ENCODE measurements around the gene EXOSC1. TPM values are rescaled to one million over a fixed set of nuclear protein-coding genes. Genes with fewer than 3 reads are reported as not detected.

The EXOSC1 gene
- polyA plus RNA-seq, 1 donor from 2014 or later, result 33.5 TPM

DNA sequence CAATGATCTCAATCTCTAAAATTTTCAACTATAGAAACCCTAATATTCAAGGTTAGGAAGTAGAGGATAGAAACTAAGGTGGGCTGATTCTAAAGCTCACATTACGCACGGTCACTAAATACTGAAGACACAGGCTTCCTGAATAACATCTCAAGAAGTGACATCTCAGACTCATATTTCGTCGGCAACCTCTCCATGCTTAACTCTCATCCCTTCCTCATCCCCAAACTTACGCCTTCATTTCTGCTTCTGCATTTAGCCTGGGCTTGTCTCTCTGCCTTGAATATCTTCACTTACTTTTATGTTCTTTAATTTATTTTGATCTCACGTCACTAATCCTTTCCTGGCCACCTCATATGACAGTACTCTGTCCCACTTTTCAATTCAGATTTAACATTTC is 10.6 kb downstream of the EXOSC1 start:
- TF ChIP-seq POLR2AphosphoS5 (IDR thresholded peaks at IDR 0.05) (no peak), EZH2 (IDR thresholded peaks at IDR 0.05; ENCODE audit: borderline replicate concordance, insufficient read depth, low read length, poor library complexity, severe bottlenecking) (no peak), MXI1 (conservative IDR thresholded peaks at IDR 0.05; ENCODE audit: poor library complexity, severe bottlenecking) (no peak), SMC3 (conservative IDR thresholded peaks at IDR 0.05; ENCODE audit: poor library complexity) (no peak), RAD21 (conservative IDR thresholded peaks at IDR 0.05) (no peak), EP300 (conservative IDR thresholded peaks at IDR 0.05; ENCODE audit: poor library complexity, severe bottlenecking) (no peak), TAF1 (IDR thresholded peaks at IDR 0.05; ENCODE audit: low read depth) (no peak)
- TF ChIP-seq, protein P1, sequence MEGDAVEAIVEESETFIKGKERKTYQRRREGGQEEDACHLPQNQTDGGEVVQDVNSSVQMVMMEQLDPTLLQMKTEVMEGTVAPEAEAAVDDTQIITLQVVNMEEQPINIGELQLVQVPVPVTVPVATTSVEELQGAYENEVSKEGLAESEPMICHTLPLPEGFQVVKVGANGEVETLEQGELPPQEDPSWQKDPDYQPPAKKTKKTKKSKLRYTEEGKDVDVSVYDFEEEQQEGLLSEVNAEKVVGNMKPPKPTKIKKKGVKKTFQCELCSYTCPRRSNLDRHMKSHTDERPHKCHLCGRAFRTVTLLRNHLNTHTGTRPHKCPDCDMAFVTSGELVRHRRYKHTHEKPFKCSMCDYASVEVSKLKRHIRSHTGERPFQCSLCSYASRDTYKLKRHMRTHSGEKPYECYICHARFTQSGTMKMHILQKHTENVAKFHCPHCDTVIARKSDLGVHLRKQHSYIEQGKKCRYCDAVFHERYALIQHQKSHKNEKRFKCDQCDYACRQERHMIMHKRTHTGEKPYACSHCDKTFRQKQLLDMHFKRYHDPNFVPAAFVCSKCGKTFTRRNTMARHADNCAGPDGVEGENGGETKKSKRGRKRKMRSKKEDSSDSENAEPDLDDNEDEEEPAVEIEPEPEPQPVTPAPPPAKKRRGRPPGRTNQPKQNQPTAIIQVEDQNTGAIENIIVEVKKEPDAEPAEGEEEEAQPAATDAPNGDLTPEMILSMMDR (IDR thresholded peaks at IDR 0.05; ENCODE audit: poor library complexity, severe bottlenecking), result no peak
- TF ChIP-seq, protein P2, sequence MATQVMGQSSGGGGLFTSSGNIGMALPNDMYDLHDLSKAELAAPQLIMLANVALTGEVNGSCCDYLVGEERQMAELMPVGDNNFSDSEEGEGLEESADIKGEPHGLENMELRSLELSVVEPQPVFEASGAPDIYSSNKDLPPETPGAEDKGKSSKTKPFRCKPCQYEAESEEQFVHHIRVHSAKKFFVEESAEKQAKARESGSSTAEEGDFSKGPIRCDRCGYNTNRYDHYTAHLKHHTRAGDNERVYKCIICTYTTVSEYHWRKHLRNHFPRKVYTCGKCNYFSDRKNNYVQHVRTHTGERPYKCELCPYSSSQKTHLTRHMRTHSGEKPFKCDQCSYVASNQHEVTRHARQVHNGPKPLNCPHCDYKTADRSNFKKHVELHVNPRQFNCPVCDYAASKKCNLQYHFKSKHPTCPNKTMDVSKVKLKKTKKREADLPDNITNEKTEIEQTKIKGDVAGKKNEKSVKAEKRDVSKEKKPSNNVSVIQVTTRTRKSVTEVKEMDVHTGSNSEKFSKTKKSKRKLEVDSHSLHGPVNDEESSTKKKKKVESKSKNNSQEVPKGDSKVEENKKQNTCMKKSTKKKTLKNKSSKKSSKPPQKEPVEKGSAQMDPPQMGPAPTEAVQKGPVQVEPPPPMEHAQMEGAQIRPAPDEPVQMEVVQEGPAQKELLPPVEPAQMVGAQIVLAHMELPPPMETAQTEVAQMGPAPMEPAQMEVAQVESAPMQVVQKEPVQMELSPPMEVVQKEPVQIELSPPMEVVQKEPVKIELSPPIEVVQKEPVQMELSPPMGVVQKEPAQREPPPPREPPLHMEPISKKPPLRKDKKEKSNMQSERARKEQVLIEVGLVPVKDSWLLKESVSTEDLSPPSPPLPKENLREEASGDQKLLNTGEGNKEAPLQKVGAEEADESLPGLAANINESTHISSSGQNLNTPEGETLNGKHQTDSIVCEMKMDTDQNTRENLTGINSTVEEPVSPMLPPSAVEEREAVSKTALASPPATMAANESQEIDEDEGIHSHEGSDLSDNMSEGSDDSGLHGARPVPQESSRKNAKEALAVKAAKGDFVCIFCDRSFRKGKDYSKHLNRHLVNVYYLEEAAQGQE (IDR thresholded peaks at IDR 0.05; ENCODE audit: borderline replicate concordance), result no peak
- no peaks in the 10 kb centered on the region for H3K36me3 ChIP-seq (ENCODE audit: insufficient read depth, low read length)
- no peaks in the 10 kb centered on the region for H3K27me3 ChIP-seq (ENCODE audit: insufficient read depth, low read depth, low read length)
- H3K9me3 ChIP-seq (ENCODE audit: low read length), result no peaks in the 10 kb centered on the region
- H3K27ac ChIP-seq (ENCODE audit: low read length), result no peak overlapping the region
- H4K20me1 ChIP-seq (ENCODE audit: insufficient read depth), result no peaks in the 10 kb centered on the region
- no peak overlapping the region for H3K4me3 ChIP-seq (ENCODE audit: low read length)
- no peak overlapping the region for H3K4me2 ChIP-seq (ENCODE audit: low read length)
- no peak overlapping the region for H2AFZ ChIP-seq (ENCODE audit: low read depth, low read length)
- no peaks in the 10 kb centered on the region for H3F3A ChIP-seq (ENCODE audit: insufficient read depth, low read length, poor library complexity, severe bottlenecking)
- no peaks in the 10 kb centered on the region for H3K9me2 ChIP-seq (ENCODE audit: insufficient read depth, low read length)
- no peak overlapping the region for H3K9ac ChIP-seq (ENCODE audit: low read length)
- no peaks in the 10 kb centered on the region for H3K79me2 ChIP-seq (replicated peaks; ENCODE audit: insufficient read depth, low read length)

DNA sequence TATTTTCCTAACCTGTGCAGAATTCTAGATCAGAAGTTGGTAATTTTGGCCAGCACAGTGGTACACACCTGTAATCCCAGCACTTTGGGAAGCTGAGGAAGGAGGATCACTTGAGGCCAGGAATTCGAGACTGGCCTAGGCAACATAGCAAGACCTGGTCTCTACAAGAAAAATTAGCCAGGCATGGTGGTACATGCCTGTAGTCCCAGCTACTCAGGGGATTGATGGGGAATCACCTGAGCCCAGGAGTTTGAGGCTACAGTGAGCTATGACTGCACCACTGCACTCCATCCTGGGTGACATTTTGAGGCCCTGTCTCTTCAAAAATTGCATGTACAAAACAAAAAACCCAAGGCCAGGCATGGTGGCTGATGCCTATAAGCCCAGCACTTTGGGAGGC is 11.2 kb downstream of the EXOSC1 start:
- no peak overlapping the region for H3K4me3 ChIP-seq (ENCODE audit: low read length)
- H3K9ac ChIP-seq (ENCODE audit: low read length), result no peak overlapping the region
- no peaks in the 10 kb centered on the region for H3F3A ChIP-seq (ENCODE audit: insufficient read depth, low read length, poor library complexity, severe bottlenecking)
- no peak overlapping the region for H3K27ac ChIP-seq (ENCODE audit: low read length)
- H3K4me2 ChIP-seq (ENCODE audit: low read length), result no peak overlapping the region
- H3K9me2 ChIP-seq (ENCODE audit: insufficient read depth, low read length), result no peaks in the 10 kb centered on the region
- H3K9me3 ChIP-seq (ENCODE audit: low read length), result no peaks in the 10 kb centered on the region
- no peaks in the 10 kb centered on the region for H4K20me1 ChIP-seq (ENCODE audit: insufficient read depth)
- no peaks in the 10 kb centered on the region for H3K36me3 ChIP-seq (ENCODE audit: insufficient read depth, low read length)
- TF ChIP-seq, protein P1 (IDR thresholded peaks at IDR 0.05; ENCODE audit: poor library complexity, severe bottlenecking), result no peak
- TF ChIP-seq SMC3 (conservative IDR thresholded peaks at IDR 0.05; ENCODE audit: poor library complexity), result no peak
- TF ChIP-seq POLR2AphosphoS5 (IDR thresholded peaks at IDR 0.05), result no peak
- TF ChIP-seq MXI1 (conservative IDR thresholded peaks at IDR 0.05; ENCODE audit: poor library complexity, severe bottlenecking), result no peak
- no peak for TF ChIP-seq EP300 (conservative IDR thresholded peaks at IDR 0.05; ENCODE audit: poor library complexity, severe bottlenecking)
- TF ChIP-seq RAD21 (conservative IDR thresholded peaks at IDR 0.05), result no peak
- no peak for TF ChIP-seq EZH2 (IDR thresholded peaks at IDR 0.05; ENCODE audit: borderline replicate concordance, insufficient read depth, low read length, poor library complexity, severe bottlenecking)
- TF ChIP-seq TAF1 (IDR thresholded peaks at IDR 0.05; ENCODE audit: low read depth), result no peak
- TF ChIP-seq, protein P2 (IDR thresholded peaks at IDR 0.05; ENCODE audit: borderline replicate concordance), result no peak
- H3K79me2 ChIP-seq (replicated peaks; ENCODE audit: insufficient read depth, low read length), result peaks cover 4% of the 10 kb centered on the region
- no peaks in the 10 kb centered on the region for H3K27me3 ChIP-seq (ENCODE audit: insufficient read depth, low read depth, low read length)
- no peak overlapping the region for H2AFZ ChIP-seq (ENCODE audit: low read depth, low read length)
